Endodermal cell (in vitro differentiated cells): ENCODE data around the gene TOMM40. TPM values are rescaled to one million over a fixed set of nuclear protein-coding genes. Genes with fewer than 3 reads are reported as not detected.
A peak's percentile ranks its signal among the peaks of the same experiment; 100 is the strongest.

Experiments used
- DNase-seq: peaks from one replicate; pipeline ENCODE4 v3.0.0-alpha.2; 2017
- H3K27ac ChIP-seq: 2 replicates; pipeline ENCODE4 v1.5.1; 2013; ENCODE audit warnings: mild to moderate bottlenecking, low read depth, low read length, moderate library complexity
- H3K27me3 ChIP-seq: 2 replicates; pipeline ENCODE4 v1.6.1; 2013; ENCODE audit warnings: mild to moderate bottlenecking, low read length, moderate library complexity; ENCODE audit not compliant: insufficient read depth, control insufficient read depth, poor library complexity, severe bottlenecking
- H3K36me3 ChIP-seq: 2 replicates; pipeline ENCODE4 v1.7.0; 2013; ENCODE audit warnings: mild to moderate bottlenecking, low read length, moderate library complexity; ENCODE audit not compliant: control insufficient read depth, insufficient read depth
- H3K4me1 ChIP-seq: one replicate; pipeline ENCODE4 v1.7.0; 2013; ENCODE audit warnings: low read length; ENCODE audit not compliant: control insufficient read depth, insufficient read depth
- H3K4me3 ChIP-seq: 2 replicates; pipeline ENCODE4 v1.5.1; 2013; ENCODE audit warnings: mild to moderate bottlenecking, low read length, moderate library complexity
- H3K9ac ChIP-seq: 2 replicates; pipeline ENCODE4 v1.6.1; 2013; ENCODE audit warnings: mild to moderate bottlenecking, low read length, moderate library complexity; ENCODE audit not compliant: poor library complexity, severe bottlenecking; ENCODE audit errors: extremely low read depth
- H3K9me3 ChIP-seq: 2 replicates; pipeline ENCODE4 v1.6.1; 2013; ENCODE audit warnings: mild to moderate bottlenecking, low read length, moderate library complexity; ENCODE audit not compliant: control insufficient read depth
- H3K27ac Mint-ChIP-seq: 2 replicates; pipeline ENCODE4 v1.8.0; 2020; ENCODE audit warnings: mixed read lengths
- H3K27me3 Mint-ChIP-seq: 2 replicates; pipeline ENCODE4 v1.8.0; 2021; ENCODE audit warnings: mild to moderate bottlenecking, mixed read lengths; ENCODE audit not compliant: insufficient read depth
- H3K36me3 Mint-ChIP-seq: 2 replicates; pipeline ENCODE4 v1.8.0; 2020; ENCODE audit warnings: low read depth, mixed read lengths
- H3K4me1 Mint-ChIP-seq: 2 replicates; pipeline ENCODE4 v1.8.0; 2020; ENCODE audit warnings: mixed read lengths
- H3K4me3 Mint-ChIP-seq: 2 replicates; pipeline ENCODE4 v1.8.0; 2020; ENCODE audit warnings: mild to moderate bottlenecking, moderate library complexity, mixed read lengths
- H3K9me3 Mint-ChIP-seq: 2 replicates; pipeline ENCODE4 v1.8.0; 2020; ENCODE audit warnings: mild to moderate bottlenecking, mixed read lengths
- WGBS, 2 experiments: methylation state at CpG; one replicate each; pipeline versions ENCODE4 v1.1.5 to v1.1.7; 2013; ENCODE audit warnings: missing lambda C conversion rate in 2 of 2, mixed read lengths in 1 of 2; ENCODE audit not compliant: insufficient coverage in 1 of 2, insufficient read length in 1 of 2; 5-methylcytosine and 5-hydroxymethylcytosine counted together
- total RNA-seq, 2 donors: library from RNA; stranded (reverse); fragmentation: NEBNext Ultra II Directional in 1 of 2; extraction: Animal tissue kit (Norgen Biotek cat#: 25700) in 1 of 2; gene quantifications; 2 replicates in 1 of 2; 3 replicates in 1 of 2; pipeline ENCODE4 v1.2.1, GENCODE V29; 2021
- TF ChIP-seq, protein P1 (sequence below): fragments of 200-600 bp; sonication (generic); conservative IDR thresholded peaks from 2 replicates; pipeline ENCODE4 v1.5.0; 2021; ENCODE audit warnings: antibody characterized with exemption, mild to moderate bottlenecking

The TOMM40 gene
- total RNA-seq, 2 donors from 2014 or later = 88.1 to 93.8 TPM

DNA sequence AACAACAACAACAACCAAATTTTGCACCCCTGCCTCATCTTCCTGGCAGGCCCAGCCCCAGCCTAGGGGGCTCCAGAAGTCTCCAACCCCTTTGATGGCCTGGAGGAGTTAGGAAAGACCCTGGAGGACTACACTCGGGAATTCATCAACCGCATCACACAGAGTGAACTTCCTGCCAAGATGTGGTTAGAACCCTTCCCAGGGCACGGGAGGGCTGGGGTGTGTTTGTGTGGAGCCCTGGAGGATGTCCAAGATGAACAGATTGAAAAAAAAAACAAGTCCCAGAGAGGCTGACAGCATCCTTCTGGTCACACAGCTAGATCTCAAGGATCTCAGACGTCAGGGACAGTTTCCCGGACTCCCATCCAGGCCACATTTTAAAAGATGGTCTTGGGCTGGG is 36.7 kb downstream of the TOMM40 start:
- no peak overlapping the region for H3K9ac ChIP-seq
- Mint-ChIP-seq H3K36me3 (peaks cover 3% of the 10 kb centered on the region), H3K4me1 (peaks cover 18% of the 10 kb centered on the region), H3K4me3 (no peak overlapping the region), H3K27me3 (peaks cover 10% of the 10 kb centered on the region), H3K27ac (peak overlapping the region; percentile 39), H3K9me3 (peaks cover 2% of the 10 kb centered on the region)
- no peaks in the 10 kb centered on the region for H3K4me1 ChIP-seq
- H3K9me3 ChIP-seq = no peaks in the 10 kb centered on the region
- no peak overlapping the region for H3K27ac ChIP-seq
- DNase-seq = no peak
- TF ChIP-seq, protein P1, sequence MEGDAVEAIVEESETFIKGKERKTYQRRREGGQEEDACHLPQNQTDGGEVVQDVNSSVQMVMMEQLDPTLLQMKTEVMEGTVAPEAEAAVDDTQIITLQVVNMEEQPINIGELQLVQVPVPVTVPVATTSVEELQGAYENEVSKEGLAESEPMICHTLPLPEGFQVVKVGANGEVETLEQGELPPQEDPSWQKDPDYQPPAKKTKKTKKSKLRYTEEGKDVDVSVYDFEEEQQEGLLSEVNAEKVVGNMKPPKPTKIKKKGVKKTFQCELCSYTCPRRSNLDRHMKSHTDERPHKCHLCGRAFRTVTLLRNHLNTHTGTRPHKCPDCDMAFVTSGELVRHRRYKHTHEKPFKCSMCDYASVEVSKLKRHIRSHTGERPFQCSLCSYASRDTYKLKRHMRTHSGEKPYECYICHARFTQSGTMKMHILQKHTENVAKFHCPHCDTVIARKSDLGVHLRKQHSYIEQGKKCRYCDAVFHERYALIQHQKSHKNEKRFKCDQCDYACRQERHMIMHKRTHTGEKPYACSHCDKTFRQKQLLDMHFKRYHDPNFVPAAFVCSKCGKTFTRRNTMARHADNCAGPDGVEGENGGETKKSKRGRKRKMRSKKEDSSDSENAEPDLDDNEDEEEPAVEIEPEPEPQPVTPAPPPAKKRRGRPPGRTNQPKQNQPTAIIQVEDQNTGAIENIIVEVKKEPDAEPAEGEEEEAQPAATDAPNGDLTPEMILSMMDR = no peak
- no peak overlapping the region for H3K4me3 ChIP-seq
- no peaks in the 10 kb centered on the region for H3K27me3 ChIP-seq
- 79 to 96% methylated on average over 4 to 5 of the region's 5 CpGs for WGBS, 2 experiments
- H3K36me3 ChIP-seq = no peaks in the 10 kb centered on the region

- Histone ChIP-seq H3K9ac (no peak overlapping the region), H3K4me1 (no peaks in the 10 kb centered on the region), H3K9me3 (no peaks in the 10 kb centered on the region), H3K36me3 (no peaks in the 10 kb centered on the region), H3K27me3 (no peaks in the 10 kb centered on the region), H3K4me3 (no peak overlapping the region), H3K27ac (no peak overlapping the region)
- peaks cover 11% of the 10 kb centered on the region for H3K27me3 Mint-ChIP-seq
- no peak for DNase-seq
- 85 to 94% methylated on average over 6 to 7 of the region's 7 CpGs for WGBS, 2 experiments
- no peak overlapping the region for H3K4me3 Mint-ChIP-seq
- TF ChIP-seq, protein P1 = no peak
- no peak overlapping the region for H3K27ac Mint-ChIP-seq
- H3K9me3 Mint-ChIP-seq = no peaks in the 10 kb centered on the region
- peaks cover 11% of the 10 kb centered on the region for H3K4me1 Mint-ChIP-seq
- H3K36me3 Mint-ChIP-seq = no peaks in the 10 kb centered on the region
Measured at GRCh38 chr19:44930088-44930487, 39.0 kb downstream of the TOMM40 start.

- Mint-ChIP-seq H3K27me3 (peaks cover 8% of the 10 kb centered on the region), H3K4me3 (no peak overlapping the region), H3K27ac (no peak overlapping the region), H3K4me1 (peaks cover 11% of the 10 kb centered on the region), H3K9me3 (no peaks in the 10 kb centered on the region), H3K36me3 (no peaks in the 10 kb centered on the region)
- no peak for DNase-seq
- Histone ChIP-seq H3K36me3 (no peaks in the 10 kb centered on the region), H3K4me3 (no peak overlapping the region), H3K4me1 (no peaks in the 10 kb centered on the region), H3K9ac (no peak overlapping the region), H3K27me3 (no peaks in the 10 kb centered on the region), H3K9me3 (no peaks in the 10 kb centered on the region), H3K27ac (no peak overlapping the region)
- TF ChIP-seq, protein P1 = no peak
- WGBS, 2 experiments = 88 to 95% methylated on average over 3 of the region's 4 CpGs
Measured at GRCh38 chr19:44931541-44931940, 40.5 kb downstream of the TOMM40 start.
